Neuronal stem cell (in vitro differentiated cells): ENCODE results near the gene ZFP36L1.
A peak's percentile ranks its signal among the peaks of the same experiment; 100 is the strongest.

Experiments
- DNase-seq: peaks from one replicate; pipeline ENCODE4 v3.0.0-alpha.2; 2013; ENCODE audit warnings: low spot score
- H2AFZ ChIP-seq: one replicate; pipeline ENCODE4 v1.6.1; 2013; ENCODE audit warnings: mild to moderate bottlenecking, low read length, inconsistent platforms
- H2AK5ac ChIP-seq: 2 replicates; pipeline ENCODE4 v1.6.1; 2013; ENCODE audit warnings: low read depth, mild to moderate bottlenecking, inconsistent platforms, low read length, moderate library complexity, mixed read lengths
- H2BK120ac ChIP-seq: 2 replicates; pipeline ENCODE4 v1.6.1; 2013; ENCODE audit warnings: low read depth, mild to moderate bottlenecking, inconsistent platforms, low read length, moderate library complexity, mixed read lengths
- H2BK12ac ChIP-seq: one replicate; pipeline ENCODE4 v1.6.1; 2013; ENCODE audit warnings: low read length, inconsistent platforms
- H2BK15ac ChIP-seq: 2 replicates; pipeline ENCODE4 v1.6.1; 2013; ENCODE audit warnings: mild to moderate bottlenecking, low read length, inconsistent platforms, mixed read lengths
- H2BK5ac ChIP-seq: one replicate; pipeline ENCODE4 v1.6.1; 2013; ENCODE audit warnings: inconsistent platforms, mild to moderate bottlenecking, low read length, moderate library complexity
- H3K14ac ChIP-seq: one replicate; pipeline ENCODE4 v1.6.1; 2013; ENCODE audit warnings: low read length, inconsistent platforms
- H3K18ac ChIP-seq: 2 replicates; pipeline ENCODE4 v1.6.1; 2013; ENCODE audit warnings: low read length, inconsistent platforms
- H3K23ac ChIP-seq: 2 replicates; pipeline ENCODE4 v1.6.1; 2013; ENCODE audit warnings: low read depth, mild to moderate bottlenecking, mixed read lengths, low read length, inconsistent platforms; ENCODE audit not compliant: poor library complexity
- H3K27ac ChIP-seq: replicated peaks from 3 replicates; pipeline ENCODE4 v1.5.1; 2013; ENCODE audit warnings: low read length, inconsistent platforms
- H3K27me3 ChIP-seq, 3 experiments: 2 replicates each; pipeline ENCODE4 v1.6.1; 2013; ENCODE audit warnings: low read length in 3 of 3, mild to moderate bottlenecking in 2 of 3, inconsistent platforms in 1 of 3, low read depth in 1 of 3, mixed read lengths in 1 of 3, moderate library complexity in 1 of 3; ENCODE audit not compliant: control insufficient read depth in 3 of 3, insufficient read depth in 3 of 3
- H3K36me3 ChIP-seq, 2 donors: replicated peaks in 1 of 2; 2 replicates each; pipeline ENCODE4 v1.6.1; 2013; ENCODE audit warnings: low read length in 2 of 2; ENCODE audit not compliant: control insufficient read depth in 2 of 2, insufficient read depth in 2 of 2
- H3K4ac ChIP-seq: 2 replicates; pipeline ENCODE4 v1.6.1; 2013; ENCODE audit warnings: inconsistent platforms, mild to moderate bottlenecking, low read length, moderate library complexity
- H3K4me1 ChIP-seq, 2 donors: 1 replicate in 1 of 2; 2 replicates in 1 of 2; pipeline ENCODE4 v1.6.1; 2013; ENCODE audit warnings: low read length in 2 of 2, low read depth in 1 of 2; ENCODE audit not compliant: control insufficient read depth in 2 of 2, insufficient read depth in 1 of 2
- H3K4me2 ChIP-seq: one replicate; pipeline ENCODE4 v1.6.1; 2013; ENCODE audit warnings: mild to moderate bottlenecking, low read length, inconsistent platforms; ENCODE audit not compliant: insufficient read depth, poor library complexity, severe bottlenecking
- H3K4me3 ChIP-seq, 2 donors: 2 replicates each; pipeline ENCODE4 v1.5.1; 2013; ENCODE audit warnings: low read length in 2 of 2, mild to moderate bottlenecking in 2 of 2, inconsistent platforms in 1 of 2, moderate library complexity in 1 of 2
- H3K79me1 ChIP-seq: one replicate; pipeline ENCODE4 v1.6.1; 2013; ENCODE audit warnings: low read depth, mild to moderate bottlenecking, inconsistent platforms, low read length, moderate library complexity
- H3K9ac ChIP-seq: one replicate; pipeline ENCODE4 v1.6.1; 2013; ENCODE audit warnings: mild to moderate bottlenecking, low read depth, low read length, inconsistent platforms; ENCODE audit not compliant: poor library complexity
- H3K9me3 ChIP-seq, 2 donors: replicated peaks in 1 of 2; 2 replicates each; pipeline versions ENCODE3 to v1.6.1; 2013; ENCODE audit warnings: low read length in 2 of 2, mild to moderate bottlenecking in 2 of 2, inconsistent platforms in 1 of 2, low read depth in 1 of 2, mixed read lengths in 1 of 2, moderate library complexity in 1 of 2; ENCODE audit not compliant: control insufficient read depth in 2 of 2, insufficient read depth in 1 of 2
- H4K8ac ChIP-seq: one replicate; pipeline ENCODE4 v1.6.1; 2013; ENCODE audit warnings: low read depth, mild to moderate bottlenecking, inconsistent platforms, low read length, moderate library complexity
- H4K91ac ChIP-seq: one replicate; pipeline ENCODE4 v1.6.1; 2013; ENCODE audit warnings: low read length, low read depth, mild to moderate bottlenecking, inconsistent platforms; ENCODE audit not compliant: poor library complexity
- WGBS, 2 donors: extraction: QIAGEN DNeasy Blood & Tissue Kit; methylation state at CpG; one replicate each; pipeline ENCODE4 v1.1.7; 2013; ENCODE audit warnings: missing lambda C conversion rate in 2 of 2, mixed read lengths in 1 of 2; ENCODE audit not compliant: insufficient read length in 2 of 2, insufficient replicate concordance in 1 of 2; ENCODE audit errors: extremely low coverage in 2 of 2; 5-methylcytosine and 5-hydroxymethylcytosine counted together

Gene ZFP36L1

DNA sequence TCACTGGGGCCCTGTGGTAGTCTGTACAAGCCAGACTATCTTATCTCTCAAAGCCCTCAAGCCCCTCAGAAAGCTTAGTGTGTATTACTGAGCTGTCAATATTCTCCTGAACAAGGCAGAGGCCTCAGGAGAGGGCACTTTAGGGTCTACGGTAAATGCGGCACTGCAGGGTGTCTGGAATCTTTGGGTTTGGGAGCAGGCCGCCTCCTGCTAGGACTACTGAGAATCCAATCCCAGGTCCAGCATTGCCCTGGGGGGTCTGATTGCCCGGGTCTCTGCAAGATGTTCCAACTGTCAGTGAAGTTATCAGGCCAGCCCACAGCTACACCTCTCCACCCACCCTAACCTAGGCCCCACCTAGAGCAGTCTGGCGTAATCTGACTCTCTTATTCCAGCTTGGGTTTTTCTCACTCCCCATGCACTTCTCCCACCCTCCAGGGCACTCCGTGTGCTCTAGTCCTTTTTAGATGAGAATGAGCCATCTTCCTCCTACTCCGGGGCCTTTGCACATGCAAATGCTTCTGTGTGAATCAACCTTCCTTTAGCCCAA is 4.3 kb upstream of the ZFP36L1 start:
- H3K27ac ChIP-seq = no peak overlapping the region

DNA sequence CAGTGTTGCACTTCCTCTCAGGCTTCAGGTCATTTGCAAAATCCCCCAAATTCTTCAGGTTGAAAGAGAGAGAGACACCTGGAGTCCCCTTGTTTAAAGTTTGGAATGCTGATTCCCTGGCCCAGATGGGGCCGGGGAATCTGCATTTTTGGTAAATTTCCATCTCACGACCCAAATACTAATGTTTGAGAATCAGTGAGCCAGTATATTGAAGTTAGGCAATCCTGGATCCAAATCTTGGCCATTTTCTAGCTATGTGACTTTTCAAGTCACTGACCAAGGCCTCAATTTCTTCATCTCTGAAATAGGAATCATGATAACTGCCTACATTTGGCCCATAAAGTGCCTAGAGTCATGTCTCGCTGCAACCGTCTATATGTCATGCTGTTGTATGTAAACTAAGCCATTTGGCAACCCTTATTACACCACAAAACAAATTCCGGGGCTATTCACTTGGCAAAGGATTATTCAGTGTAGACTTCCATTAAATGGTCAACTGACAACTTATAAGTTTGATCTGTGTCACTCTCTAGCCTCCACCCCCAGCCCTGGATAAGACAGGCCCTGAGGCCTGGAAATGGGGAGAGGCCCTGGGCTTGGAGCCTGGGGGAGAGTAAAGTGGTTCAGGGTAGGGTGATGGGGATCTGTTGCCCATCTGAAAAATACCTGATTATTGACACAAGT is 3.7 kb upstream of the ZFP36L1 start:
- peak overlapping the region; percentile 99 for H3K27ac ChIP-seq
- H4K91ac ChIP-seq = no peak overlapping the region
- no peak overlapping the region for H4K8ac ChIP-seq
- no peaks in the 10 kb centered on the region for H3K27me3 ChIP-seq
- no peak overlapping the region for H2BK120ac ChIP-seq
- H2BK12ac ChIP-seq = no peak overlapping the region
- no peaks in the 10 kb centered on the region for H3K79me1 ChIP-seq
- peak overlapping the region; percentile 99 for H3K23ac ChIP-seq
- H3K4me1 ChIP-seq = peaks cover 4 to 14% of the 10 kb centered on the region in 2 donors
- peaks cover 0 to 4% of the 10 kb centered on the region in 2 donors for H3K36me3 ChIP-seq
- H2BK15ac ChIP-seq = no peak overlapping the region
- peaks cover 0 to 4% of the 10 kb centered on the region in 2 donors for H3K9me3 ChIP-seq
- H3K9ac ChIP-seq = no peak overlapping the region
- H3K14ac ChIP-seq = no peak overlapping the region
- whole genome bisulfite sequencing, 2 donors = no CpG with 5 or more reads among the region's 5 CpGs
- peak overlapping the region; percentile 97 for H2BK5ac ChIP-seq
- H3K18ac ChIP-seq = peak overlapping the region; percentile 100
- H2AFZ ChIP-seq = peak overlapping the region; percentile 86
- H3K4me3 ChIP-seq = peak overlapping the region; percentile 92 to 96
- H3K4ac ChIP-seq = no peak overlapping the region
- H2AK5ac ChIP-seq = peak overlapping the region; percentile 63
- no peak for DNase-seq
- peak overlapping the region; percentile 74 for H3K4me2 ChIP-seq

More for the DNA sequence above, 4.3 kb upstream of the ZFP36L1 start:
- Histone ChIP-seq H3K4ac (no peak overlapping the region), H3K27me3 (no peaks in the 10 kb centered on the region), H3K4me1 (peaks cover 4 to 14% of the 10 kb centered on the region in 2 donors), H3K9ac (no peak overlapping the region), H2BK15ac (no peak overlapping the region), H3K4me3 (no peak overlapping the region), H3K79me1 (no peaks in the 10 kb centered on the region), H3K23ac (no peak overlapping the region), H2BK120ac (no peak overlapping the region), H3K4me2 (no peak overlapping the region), H3K36me3 (no peaks in the 10 kb centered on the region), H3K9me3 (peaks cover 0 to 11% of the 10 kb centered on the region in 2 donors), H2BK12ac (no peak overlapping the region), H3K14ac (no peak overlapping the region), H2AK5ac (no peak overlapping the region), H4K91ac (no peak overlapping the region), H2BK5ac (no peak overlapping the region), H3K18ac (no peak overlapping the region), H2AFZ (no peak overlapping the region), H4K8ac (no peak overlapping the region)
- no peak for DNase-seq
- WGBS, 2 donors = no CpG with 5 or more reads among the region's 7 CpGs

DNA sequence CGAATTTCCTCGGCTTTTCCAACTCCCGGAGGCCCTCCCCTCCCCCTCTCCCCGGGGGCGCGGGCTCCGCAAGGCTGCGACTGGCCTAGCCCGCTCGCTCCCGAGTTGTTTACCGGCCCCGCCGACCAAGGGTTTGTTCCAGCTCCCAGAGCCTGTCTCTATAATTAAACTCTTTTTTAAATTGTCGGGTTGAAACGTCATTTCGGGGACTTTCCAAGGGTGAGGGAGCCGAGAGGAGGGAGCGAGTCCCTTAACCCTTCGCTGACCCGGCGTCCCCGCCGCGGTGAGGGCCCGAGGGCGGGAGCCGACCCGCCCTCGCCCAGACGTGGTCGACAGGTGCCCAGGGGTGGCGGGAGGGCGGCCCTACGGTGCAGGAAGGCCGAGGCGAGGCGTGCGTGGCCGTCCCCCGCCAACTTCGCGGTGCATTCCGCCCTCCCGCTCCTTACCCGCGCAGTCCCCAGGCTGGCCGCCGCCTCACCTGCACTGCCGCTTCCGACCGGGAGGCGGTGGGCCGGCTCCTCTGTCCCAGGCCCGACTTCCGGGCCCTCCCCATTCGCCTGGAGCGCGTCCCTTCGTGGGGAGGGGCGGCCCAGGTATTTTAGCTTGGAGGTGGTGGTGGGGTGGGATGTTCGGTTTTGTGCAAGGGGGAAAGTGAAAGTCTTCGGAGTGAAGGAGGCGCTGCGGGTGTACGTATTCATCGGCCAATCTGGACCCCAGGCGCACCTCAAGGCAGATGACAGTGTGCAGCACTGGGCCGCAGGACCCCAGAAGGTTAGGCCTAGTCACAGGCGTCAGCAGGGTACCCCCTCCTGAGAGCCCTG is 2.9 kb upstream of the ZFP36L1 start:
- Histone ChIP-seq H3K4me3 (peak overlapping the region; percentile 92 to 96), H2AFZ (peak overlapping the region; percentile 86), H3K23ac (peak overlapping the region; percentile 99), H3K36me3 (peaks cover 2 to 11% of the 10 kb centered on the region in 2 donors), H2BK120ac (peak overlapping the region; percentile 21), H3K79me1 (no peaks in the 10 kb centered on the region), H3K4ac (no peak overlapping the region), H3K27ac (peak overlapping the region; percentile 99), H3K4me1 (peaks cover 4 to 14% of the 10 kb centered on the region in 2 donors), H2BK15ac (peak overlapping the region; percentile 21), H2AK5ac (peak overlapping the region; percentile 86), H4K8ac (no peak overlapping the region), H4K91ac (no peak overlapping the region), H3K9ac (peak overlapping the region; percentile 98), H3K4me2 (peak overlapping the region; percentile 74), H3K9me3 (no peaks in the 10 kb centered on the region), H3K14ac (peak overlapping the region; percentile 95), H2BK12ac (peak overlapping the region; percentile 79), H3K27me3 (no peaks in the 10 kb centered on the region), H3K18ac (peak overlapping the region; percentile 100), H2BK5ac (peak overlapping the region; percentile 97)
- no CpG with 5 or more reads among the region's 70 CpGs for WGBS, 2 donors
- DNase-seq = no peak
